ENCODE data around the gene EEF2K. TPM values are rescaled to one million over a fixed set of nuclear protein-coding genes. Genes with fewer than 3 reads are reported as not detected.

The EEF2K gene
- total RNA-seq, 3 donors from 2014 or later, result 38.6 to 60.8 (median 39.7) TPM

- no peak for ATAC-seq
- no peak for TF ChIP-seq CTCF (IDR thresholded peaks at IDR 0.05)
- H3K4me1 ChIP-seq (ENCODE audit: low read depth), result no peaks in the 10 kb centered on the region
- H3K4me3 ChIP-seq, result no peak overlapping the region
- intact Hi-C loops (cut with DNase I, micrococcal nuclease), result no loop called here
- H3K9me3 ChIP-seq, result no peaks in the 10 kb centered on the region
- peaks cover 23% of the 10 kb centered on the region for H3K36me3 ChIP-seq (ENCODE audit: low read depth)
- no peak for DNase-seq
Measured at GRCh38 chr16:22315979-22316378, 109.9 kb downstream of the EEF2K start.

GRCh38 chr16:22316411-22316811 is 110.3 kb downstream of the EEF2K start:
- peaks cover 23% of the 10 kb centered on the region for H3K36me3 ChIP-seq (ENCODE audit: low read depth)
- H3K9me3 ChIP-seq, result no peaks in the 10 kb centered on the region
- H3K4me1 ChIP-seq (ENCODE audit: low read depth), result no peaks in the 10 kb centered on the region
- ATAC-seq (no peak), DNase-seq (no peak)
- intact Hi-C loops (cut with DNase I, micrococcal nuclease), result no loop called here
- no peak overlapping the region for H3K4me3 ChIP-seq
- TF ChIP-seq CTCF (IDR thresholded peaks at IDR 0.05), result no peak

GRCh38 chr16:22317001-22317530 is 111.0 kb downstream of the EEF2K start:
- ATAC-seq (no peak), DNase-seq (no peak)
- intact Hi-C loops (cut with DNase I, micrococcal nuclease), result no loop called here
- peaks cover 23% of the 10 kb centered on the region for H3K36me3 ChIP-seq (ENCODE audit: low read depth)
- no peaks in the 10 kb centered on the region for H3K9me3 ChIP-seq
- TF ChIP-seq CTCF (IDR thresholded peaks at IDR 0.05), result no peak
- H3K4me3 ChIP-seq, result no peak overlapping the region
- no peaks in the 10 kb centered on the region for H3K4me1 ChIP-seq (ENCODE audit: low read depth)

GRCh38 chr16:22317625-22318024 is 111.5 kb downstream of the EEF2K start:
- DNase-seq (no peak), ATAC-seq (no peak)
- H3K4me1 ChIP-seq (ENCODE audit: low read depth), result no peaks in the 10 kb centered on the region
- no peak for TF ChIP-seq CTCF (IDR thresholded peaks at IDR 0.05)
- H3K36me3 ChIP-seq (ENCODE audit: low read depth), result peaks cover 23% of the 10 kb centered on the region
- H3K9me3 ChIP-seq, result no peaks in the 10 kb centered on the region
- no peak overlapping the region for H3K4me3 ChIP-seq
- intact Hi-C loops (cut with DNase I, micrococcal nuclease), result no loop called here

GRCh38 chr16:22318690-22319358 is 112.7 kb downstream of the EEF2K start:
- no peaks in the 10 kb centered on the region for H3K4me1 ChIP-seq (ENCODE audit: low read depth)
- no peak overlapping the region for H3K4me3 ChIP-seq
- intact Hi-C loops (cut with DNase I, micrococcal nuclease), result no loop called here
- peaks cover 23% of the 10 kb centered on the region for H3K36me3 ChIP-seq (ENCODE audit: low read depth)
- DNase-seq, result peak in 2 of 3 donors; percentile 40 to 57
- peak; percentile 34 for ATAC-seq
- TF ChIP-seq CTCF (IDR thresholded peaks at IDR 0.05), result no peak
- no peaks in the 10 kb centered on the region for H3K9me3 ChIP-seq

Measured in mucosa of descending colon (tissue), 3 donors.